ENCODE results near the gene ZNF74.

GRCh38 chr22:20422271-20423007 lies 28.5 kb downstream of the ZNF74 start:
- TF ChIP-seq POLR2AphosphoS5 (IDR thresholded peaks at IDR 0.05; ENCODE audit: low read depth, low read length) (no peak), FOXP2 (optimal IDR thresholded peaks at IDR 0.05; ENCODE audit: borderline replicate concordance, extremely low read depth, extremely low read length, insufficient read depth) (no peak), REST (IDR thresholded peaks at IDR 0.05; ENCODE audit: insufficient read depth in 1 of 2, low read depth in 2 of 2, low read length in 2 of 2) (no peak), TAF1 (IDR thresholded peaks at IDR 0.05; ENCODE audit: borderline replicate concordance, insufficient read depth, low read length) (no peak)

All from PFSK-1 (cell line).